Keratinocyte (primary cell): ENCODE measurements around the gene SMARCD1. TPM values are rescaled to one million over a fixed set of nuclear protein-coding genes. Genes with fewer than 3 reads are reported as not detected.

ENCODE experiments used
- DNase-seq: peaks from one replicate; pipeline ENCODE4 v3.0.0-alpha.2; 2011; ENCODE audit warnings: low read depth, missing footprints, low spot score
- FAIRE-seq: peaks from 2 replicates; lab custom pipeline; 2011; peaks lifted over from hg19 to GRCh38; lab: Jason Lieb, UNC
- H2AFZ ChIP-seq: 2 replicates; pipeline ENCODE4 v1.6.0; 2012; ENCODE audit warnings: low read length, control low read depth, inconsistent platforms; ENCODE audit not compliant: control insufficient read depth
- H3K27ac ChIP-seq: 2 replicates; pipeline ENCODE4 v1.5.1; 2011; ENCODE audit warnings: low read length; ENCODE audit not compliant: control insufficient read depth, insufficient read depth
- H3K27me3 ChIP-seq: 3 replicates; pipeline ENCODE4 v1.6.0; 2011; ENCODE audit warnings: low read length; ENCODE audit not compliant: control insufficient read depth, insufficient read depth; ENCODE audit errors: extremely low read depth
- H3K36me3 ChIP-seq, 2 experiments: 2 replicates in 1 of 2; 3 replicates in 1 of 2; pipeline ENCODE4 v1.5.1; 2011; ENCODE audit warnings: low read length in 2 of 2, mild to moderate bottlenecking in 1 of 2; ENCODE audit not compliant: control insufficient read depth in 2 of 2, insufficient read depth in 2 of 2; ENCODE audit errors: extremely low read depth in 1 of 2
- H3K4me1 ChIP-seq: 3 replicates; pipeline ENCODE4 v1.5.1; 2011; ENCODE audit warnings: low read length; ENCODE audit not compliant: control insufficient read depth, insufficient read depth; ENCODE audit errors: extremely low read depth
- H3K4me2 ChIP-seq: 3 replicates; pipeline ENCODE4 v1.6.0; 2011; ENCODE audit warnings: low read depth, low read length; ENCODE audit not compliant: control insufficient read depth, insufficient read depth; ENCODE audit errors: extremely low read depth
- H3K4me3 ChIP-seq, 3 experiments: fragments of 200-600 bp in 1 of 3; sonication (generic) in 1 of 3; 2 replicates in 2 of 3; 3 replicates in 1 of 3; pipeline ENCODE4 v1.5.1; 2011 to 2016; ENCODE audit warnings: low read length in 3 of 3, mild to moderate bottlenecking in 3 of 3, control low read depth in 2 of 3, inconsistent platforms in 1 of 3, low read depth in 1 of 3, mixed read lengths in 1 of 3, mixed run types in 1 of 3, moderate library complexity in 1 of 3; ENCODE audit not compliant: control insufficient read depth in 2 of 3, insufficient read depth in 2 of 3; ENCODE audit errors: extremely low read depth in 1 of 3
- H3K79me2 ChIP-seq: 2 replicates; pipeline ENCODE4 v1.6.0; 2012; ENCODE audit warnings: low read length; ENCODE audit not compliant: control insufficient read depth, insufficient read depth
- H3K9ac ChIP-seq: 3 replicates; pipeline ENCODE4 v1.6.0; 2011; ENCODE audit warnings: low read length; ENCODE audit not compliant: control insufficient read depth, insufficient read depth; ENCODE audit errors: extremely low read depth
- H3K9me1 ChIP-seq: 3 replicates; pipeline ENCODE4 v1.6.0; 2011; ENCODE audit warnings: low read length; ENCODE audit not compliant: control insufficient read depth, insufficient read depth; ENCODE audit errors: extremely low read depth
- H3K9me3 ChIP-seq: 2 replicates; pipeline ENCODE4 v1.5.1; 2012; ENCODE audit warnings: low read depth, low read length; ENCODE audit not compliant: control insufficient read depth
- H4K20me1 ChIP-seq: 3 replicates; pipeline ENCODE4 v1.6.0; 2011; ENCODE audit warnings: low read length; ENCODE audit not compliant: control insufficient read depth, insufficient read depth; ENCODE audit errors: extremely low read depth
- CTCF ChIP-seq, 3 experiments: IDR thresholded peaks in 1 of 3; conservative IDR thresholded peaks in 1 of 3; optimal IDR thresholded peaks in 1 of 3; 2 replicates in 2 of 3; 3 replicates in 1 of 3; pipeline versions ENCODE3 to v1.5.1; 2011; ENCODE audit warnings: low read length in 3 of 3, mild to moderate bottlenecking in 3 of 3, moderate library complexity in 2 of 3, control low read depth in 1 of 3, inconsistent platforms in 1 of 3; ENCODE audit not compliant: insufficient read depth in 2 of 3; ENCODE audit errors: extremely low read depth in 1 of 3
- EZH2 ChIP-seq: IDR thresholded peaks from one replicate; pipeline ENCODE4 v1.6.1; 2012; ENCODE audit warnings: inconsistent platforms, mild to moderate bottlenecking, low read length, moderate library complexity
- dilution Hi-C: fragments of 300-500 bp; cut with MboI; formaldehyde crosslinking; loops from one replicate; pipeline ENCODE4 v1.7.0; 2020; ENCODE audit warnings: low sequenced_read_pairs; ENCODE audit not compliant: extremely low pct_ligation_motif_present
- polyA plus RNA-seq, 5 experiments: library from polyadenylated mRNA; depleted of rRNA in 3 of 5; stranded (reverse) in 3 of 5; stranded (forward) in 1 of 5; unstranded in 1 of 5; fragments of >200 nt; gene quantifications; 1 replicate in 1 of 5; 2 replicates in 3 of 5; 3 replicates in 1 of 5; pipeline versions ENCODE4 v1.2.1 to v1.2.3, GENCODE V29; 2011 to 2012; ENCODE audit warnings: missing spikeins in 2 of 5, low read depth in 1 of 5, low replicate concordance in 1 of 5

SMARCD1 gene
- polyA plus RNA-seq, 1 donor (not counting 4 experiments of a cell fraction or from before 2014, with no cell fraction given): 56.6 TPM

DNA sequence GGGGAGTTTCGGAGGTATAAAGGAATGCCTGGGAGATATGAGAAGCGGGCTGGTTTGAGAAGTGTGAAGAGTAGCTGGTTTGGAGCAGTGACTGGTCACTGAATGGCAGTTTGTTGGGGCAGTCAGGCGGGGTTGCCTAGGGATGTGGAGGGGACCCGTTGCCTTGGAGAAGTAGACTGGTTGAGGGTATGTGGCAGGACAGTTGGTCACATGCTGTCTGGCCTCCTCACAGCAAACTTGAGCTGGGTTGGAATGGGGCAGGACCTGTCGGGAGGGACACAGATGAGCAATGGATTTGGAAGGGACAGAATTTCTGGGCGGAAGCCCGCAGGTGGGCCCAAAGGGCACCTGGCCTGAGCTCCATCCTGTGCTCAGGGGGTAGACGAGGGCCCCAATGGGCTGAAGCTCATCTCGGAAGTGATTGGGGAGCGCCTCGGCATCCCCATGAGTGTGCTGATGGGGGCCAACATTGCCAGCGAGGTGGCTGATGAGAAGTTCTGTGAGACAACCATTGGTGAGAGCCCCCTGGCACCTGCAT, 20.8 kb downstream of the SMARCD1 start:
- peaks cover 2 to 11% of the 10 kb centered on the region in 2 experiments for H3K36me3 ChIP-seq
- DNase-seq: no peak
- no peaks in the 10 kb centered on the region for H3K27me3 ChIP-seq
- peaks cover 17% of the 10 kb centered on the region for H3K4me1 ChIP-seq
- H2AFZ ChIP-seq: no peak overlapping the region
- H3K9me3 ChIP-seq: no peaks in the 10 kb centered on the region
- TF ChIP-seq EZH2 (no peak), CTCF (optimal IDR thresholded peaks at IDR 0.05 in 1 of 3, IDR thresholded peaks at IDR 0.05 in 1 of 3, conservative IDR thresholded peaks at IDR 0.05 in 1 of 3; ENCODE audit: extremely low read depth in 1 of 3, insufficient read depth in 2 of 3, low read length in 3 of 3) (no peak)
- H3K4me2 ChIP-seq: no peak overlapping the region
- FAIRE-seq: no peak
- H3K27ac ChIP-seq: no peak overlapping the region
- H3K79me2 ChIP-seq: no peaks in the 10 kb centered on the region
- dilution Hi-C loops: no loop called here
- H3K4me3 ChIP-seq: no peak overlapping the region
- no peaks in the 10 kb centered on the region for H3K9me1 ChIP-seq
- no peak overlapping the region for H3K9ac ChIP-seq
- H4K20me1 ChIP-seq: no peaks in the 10 kb centered on the region

DNA sequence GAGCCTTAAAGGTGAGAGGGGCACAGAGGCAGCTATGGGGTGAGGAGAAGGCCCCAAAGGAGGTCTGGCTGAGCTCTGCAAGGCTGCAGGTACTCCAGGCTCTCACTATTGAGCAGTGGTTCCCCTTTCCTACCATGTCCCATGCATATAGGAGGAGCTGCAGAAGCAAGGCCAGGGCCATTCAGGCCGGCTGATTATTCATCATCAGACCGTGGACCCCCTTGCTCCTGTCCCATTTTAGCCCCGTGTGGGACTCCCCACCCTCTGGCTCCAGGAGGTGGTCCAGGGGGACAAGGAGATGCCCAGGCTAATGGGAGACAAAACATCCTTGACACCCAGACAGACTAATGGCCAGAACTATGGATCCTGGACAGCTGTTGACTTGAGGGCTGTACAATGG, 21.8 kb downstream of the SMARCD1 start:
- FAIRE-seq (no peak), DNase-seq (no peak)
- no peak overlapping the region for H3K9ac ChIP-seq
- no peak overlapping the region for H3K4me2 ChIP-seq
- TF ChIP-seq EZH2 (no peak), CTCF (optimal IDR thresholded peaks at IDR 0.05 in 1 of 3, IDR thresholded peaks at IDR 0.05 in 1 of 3, conservative IDR thresholded peaks at IDR 0.05 in 1 of 3; ENCODE audit: extremely low read depth in 1 of 3, insufficient read depth in 2 of 3, low read length in 3 of 3) (no peak)
- peaks cover 2 to 5% of the 10 kb centered on the region in 2 experiments for H3K36me3 ChIP-seq
- no peak overlapping the region for H3K4me3 ChIP-seq
- no peaks in the 10 kb centered on the region for H3K27me3 ChIP-seq
- dilution Hi-C loops: no loop called here
- H3K4me1 ChIP-seq: peaks cover 21% of the 10 kb centered on the region
- H3K9me3 ChIP-seq: no peaks in the 10 kb centered on the region
- H3K79me2 ChIP-seq: no peaks in the 10 kb centered on the region
- no peak overlapping the region for H3K27ac ChIP-seq
- no peaks in the 10 kb centered on the region for H4K20me1 ChIP-seq
- no peaks in the 10 kb centered on the region for H3K9me1 ChIP-seq
- H2AFZ ChIP-seq: no peak overlapping the region
